Liver (tissue), 9 donors: ENCODE results near the gene RTL10. TPM values are rescaled to one million over a fixed set of nuclear protein-coding genes. Genes with fewer than 3 reads are reported as not detected.

Experiments used
- DNase-seq: peaks from one replicate; pipeline ENCODE4 v3.0.0-alpha.2; 2017; ENCODE audit warnings: low spot score
- H3K27ac ChIP-seq, 2 donors: one replicate each; pipeline ENCODE4 v1.7.0; 2013; ENCODE audit warnings: inconsistent platforms in 2 of 2, low read length in 2 of 2, control low read depth in 1 of 2, low read depth in 1 of 2, mild to moderate bottlenecking in 1 of 2
- H3K27me3 ChIP-seq, 4 donors: one replicate each; pipeline versions ENCODE4 v1.6.1 to v1.7.0; 2013; ENCODE audit warnings: low read length in 3 of 4, inconsistent platforms in 1 of 4, mild to moderate bottlenecking in 1 of 4, moderate library complexity in 1 of 4; ENCODE audit not compliant: control insufficient read depth in 4 of 4, insufficient read depth in 4 of 4
- H3K36me3 ChIP-seq, 4 donors: one replicate each; pipeline versions ENCODE4 v1.6.1 to v1.7.0; 2013; ENCODE audit warnings: low read length in 3 of 4, mild to moderate bottlenecking in 3 of 4, low read depth in 1 of 4, moderate library complexity in 1 of 4; ENCODE audit not compliant: control insufficient read depth in 4 of 4, insufficient read depth in 3 of 4
- H3K4me1 ChIP-seq, 4 donors: one replicate each; pipeline versions ENCODE4 v1.6.1 to v1.7.0; 2013; ENCODE audit warnings: low read length in 3 of 4, mild to moderate bottlenecking in 3 of 4, moderate library complexity in 1 of 4; ENCODE audit not compliant: control insufficient read depth in 4 of 4, insufficient read depth in 4 of 4
- H3K4me3 ChIP-seq, 3 donors: one replicate each; pipeline versions ENCODE4 v1.6.1 to v1.7.0; 2013; ENCODE audit warnings: low read length in 3 of 3, control low read depth in 1 of 3, low read depth in 1 of 3, mild to moderate bottlenecking in 1 of 3
- H3K9ac ChIP-seq, 2 donors: one replicate each; pipeline ENCODE4 v1.7.0; 2013; ENCODE audit warnings: low read length in 2 of 2, mild to moderate bottlenecking in 2 of 2, moderate library complexity in 2 of 2, control low read depth in 1 of 2, low read depth in 1 of 2
- H3K9me3 ChIP-seq, 4 donors: one replicate each; pipeline versions ENCODE4 v1.6.1 to v1.7.0; 2013; ENCODE audit warnings: low read length in 3 of 4; ENCODE audit not compliant: control insufficient read depth in 4 of 4
- FOXA1 ChIP-seq: IDR thresholded peaks from 2 replicates; pipeline ENCODE4 v1.6.1; 2016; ENCODE audit warnings: antibody characterized with exemption
- GABPA ChIP-seq, 2 donors: IDR thresholded peaks in 1 of 2; conservative IDR thresholded peaks in 1 of 2; 2 replicates each; pipeline ENCODE4 v1.6.1; 2016; ENCODE audit warnings: antibody characterized with exemption in 2 of 2, mild to moderate bottlenecking in 1 of 2, moderate library complexity in 1 of 2
- HNF4A ChIP-seq, 2 donors: conservative IDR thresholded peaks; 2 replicates each; pipeline ENCODE4 v1.6.1; 2016; ENCODE audit warnings: antibody characterized with exemption in 2 of 2, mild to moderate bottlenecking in 2 of 2
- HNF4G ChIP-seq: IDR thresholded peaks from 2 replicates; pipeline ENCODE4 v1.6.1; 2016; ENCODE audit warnings: antibody characterized with exemption
- MAX ChIP-seq: IDR thresholded peaks from 2 replicates; pipeline ENCODE4 v1.6.1; 2016; ENCODE audit warnings: antibody characterized with exemption
- NR2F2 ChIP-seq: IDR thresholded peaks from 2 replicates; pipeline ENCODE4 v1.6.1; 2016; ENCODE audit warnings: antibody characterized with exemption
- RAD21 ChIP-seq, 2 donors: IDR thresholded peaks; 2 replicates each; pipeline ENCODE4 v1.6.1; 2016; ENCODE audit warnings: antibody characterized with exemption in 2 of 2, mild to moderate bottlenecking in 2 of 2
- REST ChIP-seq: IDR thresholded peaks from 2 replicates; pipeline ENCODE4 v1.6.1; 2016; ENCODE audit warnings: antibody characterized with exemption, mild to moderate bottlenecking
- RXRA ChIP-seq, 2 donors: IDR thresholded peaks; 2 replicates each; pipeline ENCODE4 v1.6.1; 2017 to 2018; ENCODE audit warnings: antibody characterized with exemption in 2 of 2, mild to moderate bottlenecking in 1 of 2
- SP1 ChIP-seq: IDR thresholded peaks from 2 replicates; pipeline ENCODE4 v1.6.1; 2018; ENCODE audit warnings: antibody characterized with exemption, mild to moderate bottlenecking
- TAF1 ChIP-seq: conservative IDR thresholded peaks from 2 replicates; pipeline ENCODE4 v1.6.1; 2016; ENCODE audit warnings: antibody characterized with exemption, mild to moderate bottlenecking
- WGBS: extraction: QIAGEN DNeasy Blood & Tissue Kit; methylation state at CpG from one replicate; pipeline ENCODE4 v1.1.7; 2013; 5-methylcytosine and 5-hydroxymethylcytosine counted together
- polyA plus RNA-seq, 2 donors: library from polyadenylated mRNA; stranded (reverse) in 1 of 2; unstranded in 1 of 2; fragments of 200-250 nt in 1 of 2; fragments of >200 nt in 1 of 2; fragmentation: Nextera tagmentation in 1 of 2; extraction: Ambion mirVana in 1 of 2; gene quantifications; one replicate each; pipeline versions ENCODE4 v1.2.1 to v1.2.3, GENCODE V29; 2013 to 2015
- total RNA-seq, 2 donors: library from RNA; depleted of rRNA; stranded (reverse); fragments of >200 nt; gene quantifications; one replicate each; pipeline ENCODE4 v1.2.3, GENCODE V29; 2014
- donor health status: healthy.
- donor health status: healthy.
- donor health status: healthy.
- donor health status: healthy.
- donor health status: healthy.

The RTL10 gene
- total and polyA plus RNA-seq, 4 donors: 4.2 to 8.3 (median 7.4) TPM

- TF ChIP-seq REST: no peak
- no peak for TF ChIP-seq RAD21 (IDR thresholded peaks at IDR 0.05)
- no peak for DNase-seq
- Histone ChIP-seq H3K27ac (no peak overlapping the region), H3K4me3 (no peak overlapping the region), H3K27me3 (no peaks in the 10 kb centered on the region), H3K36me3 (no peaks in the 10 kb centered on the region), H3K9me3 (no peaks in the 10 kb centered on the region), H3K9ac (no peak overlapping the region), H3K4me1 (peaks cover 9 to 31% (median 27%) of the 10 kb centered on the region in 4 donors)
- 97% methylated on average over 21 of the region's 21 CpGs for WGBS
These were observed 34.5 kb downstream of the RTL10 start for GRCh38 chr22:19819911-19820879.

GRCh38 chr22:19819208-19819910 lies 35.3 kb downstream of the RTL10 start:
- H3K9ac ChIP-seq: no peak overlapping the region
- no peak for DNase-seq
- H3K4me1 ChIP-seq: peaks cover 2 to 23% (median 20%) of the 10 kb centered on the region in 4 donors
- 97% methylated on average over 14 of the region's 14 CpGs for WGBS
- H3K27ac ChIP-seq: no peak overlapping the region
- H3K27me3 ChIP-seq: no peaks in the 10 kb centered on the region
- H3K4me3 ChIP-seq: no peak overlapping the region
- no peaks in the 10 kb centered on the region for H3K9me3 ChIP-seq
- TF ChIP-seq NR2F2 (no peak), HNF4G (no peak), HNF4A (conservative IDR thresholded peaks at IDR 0.05) (no peak), SP1 (no peak), MAX (no peak)
- H3K36me3 ChIP-seq: no peaks in the 10 kb centered on the region

- 95% methylated on average over 17 of the region's 17 CpGs for WGBS
- no peak for TF ChIP-seq GABPA (IDR thresholded peaks at IDR 0.05 in 1 of 2, conservative IDR thresholded peaks at IDR 0.05 in 1 of 2)
- no peak for TF ChIP-seq RXRA (IDR thresholded peaks at IDR 0.05)
- no peak for TF ChIP-seq FOXA1
- TF ChIP-seq HNF4A (conservative IDR thresholded peaks at IDR 0.05): no peak
- no peak for TF ChIP-seq MAX
- TF ChIP-seq HNF4G: no peak
- TF ChIP-seq TAF1: no peak
- no peak for TF ChIP-seq SP1
These were observed 36.1 kb downstream of the RTL10 start for GRCh38 chr22:19818324-19819207.

More at GRCh38 chr22:19818324-19819207, 36.1 kb downstream of the RTL10 start:
- no peaks in the 10 kb centered on the region for H3K9me3 ChIP-seq
- H3K27ac ChIP-seq: no peak overlapping the region
- no peak overlapping the region for H3K9ac ChIP-seq
- no peak overlapping the region for H3K4me3 ChIP-seq
- no peaks in the 10 kb centered on the region for H3K27me3 ChIP-seq
- peaks cover 0 to 15% (median 14%) of the 10 kb centered on the region in 4 donors for H3K4me1 ChIP-seq
- H3K36me3 ChIP-seq: no peaks in the 10 kb centered on the region
- DNase-seq: peak; percentile 25
